ENCODE results near the gene C1orf210. TPM values are rescaled to one million over a fixed set of nuclear protein-coding genes. Genes with fewer than 3 reads are reported as not detected.
A peak's percentile ranks its signal among the peaks of the same experiment; 100 is the strongest.

The C1orf210 gene
- total RNA-seq, 1 donor from 2014 or later, result not detected

- Mint-ChIP-seq H3K9me3 (peaks cover 5% of the 10 kb centered on the region), H3K36me3 (ENCODE audit: low read depth) (peaks cover 5% of the 10 kb centered on the region), H3K4me3 (no peak overlapping the region), H3K27ac (no peak overlapping the region), H3K27me3 (ENCODE audit: insufficient read depth) (peaks cover 15% of the 10 kb centered on the region), H3K4me1 (ENCODE audit: low read depth) (peaks cover 30% of the 10 kb centered on the region)
- intact Hi-C loops (cut with micrococcal nuclease), result loop anchor here (5.0 kb wide), 1 partner anchor 94 kb away; the partner anchor contains the start of gene ELOVL1
- DNase-seq (ENCODE audit: low spot score), result no peak
Observed at GRCh38 chr1:43272576-43273571, 12.5 kb downstream of the C1orf210 start.

GRCh38 chr1:43272161-43272560, 13.2 kb downstream of the C1orf210 start:
- Mint-ChIP-seq H3K9me3 (peaks cover 5% of the 10 kb centered on the region), H3K36me3 (ENCODE audit: low read depth) (peaks cover 5% of the 10 kb centered on the region), H3K27ac (no peak overlapping the region), H3K4me3 (no peak overlapping the region), H3K4me1 (ENCODE audit: low read depth) (peaks cover 30% of the 10 kb centered on the region), H3K27me3 (ENCODE audit: insufficient read depth) (peaks cover 15% of the 10 kb centered on the region)
- DNase-seq (ENCODE audit: low spot score), result no peak
- intact Hi-C loops (cut with micrococcal nuclease), result loop anchor here (5.0 kb wide), 1 partner anchor 95 kb away; the partner anchor contains the start of gene ELOVL1

- intact Hi-C loops (cut with micrococcal nuclease), result loop anchor here (5.0 kb wide), 1 partner anchor 96 kb away; the partner anchor contains the start of gene ELOVL1
- Mint-ChIP-seq H3K27me3 (ENCODE audit: insufficient read depth) (peaks cover 14% of the 10 kb centered on the region), H3K9me3 (peaks cover 5% of the 10 kb centered on the region), H3K27ac (peak overlapping the region; percentile 29), H3K36me3 (ENCODE audit: low read depth) (peaks cover 5% of the 10 kb centered on the region), H3K4me3 (no peak overlapping the region), H3K4me1 (ENCODE audit: low read depth) (peaks cover 30% of the 10 kb centered on the region)
- DNase-seq (ENCODE audit: low spot score), result no peak
Observed at GRCh38 chr1:43271186-43272118, 13.9 kb downstream of the C1orf210 start.

GRCh38 chr1:43270421-43271095, 14.8 kb downstream of the C1orf210 start:
- DNase-seq (ENCODE audit: low spot score), result no peak
- H3K27ac Mint-ChIP-seq, result no peak overlapping the region

GRCh38 chr1:43269627-43270375, 15.6 kb downstream of the C1orf210 start, which contains the start of gene TMEM125:
Gene TMEM125 (plus strand): TSS chr1:43269983. CDS start chr1:43272723, 2,740 bp downstream.
- H3K4me1 Mint-ChIP-seq (ENCODE audit: low read depth), result peaks cover 25% of the 10 kb centered on the region
- peaks cover 5% of the 10 kb centered on the region for H3K36me3 Mint-ChIP-seq (ENCODE audit: low read depth)
- no peak for DNase-seq (ENCODE audit: low spot score)
- H3K27me3 Mint-ChIP-seq (ENCODE audit: insufficient read depth), result peaks cover 17% of the 10 kb centered on the region
- intact Hi-C loops (cut with micrococcal nuclease), result loop anchor here (5.0 kb wide), 1 partner anchor 98 kb away; the partner anchor contains the start of gene ELOVL1
- H3K9me3 Mint-ChIP-seq, result peaks cover 5% of the 10 kb centered on the region
- H3K4me3 Mint-ChIP-seq, result no peak within 1 kb of the TSS
- H3K27ac Mint-ChIP-seq, result no peak within 1 kb of the TSS

More at GRCh38 chr1:43270421-43271095, 14.8 kb downstream of the C1orf210 start:
- intact Hi-C loops (cut with micrococcal nuclease), result loop anchor here (5.0 kb wide), 1 partner anchor 97 kb away; the partner anchor contains the start of gene ELOVL1
- Mint-ChIP-seq H3K9me3 (peaks cover 5% of the 10 kb centered on the region), H3K4me3 (no peak overlapping the region), H3K27me3 (ENCODE audit: insufficient read depth) (peaks cover 17% of the 10 kb centered on the region), H3K36me3 (ENCODE audit: low read depth) (peaks cover 5% of the 10 kb centered on the region), H3K4me1 (ENCODE audit: low read depth) (peaks cover 30% of the 10 kb centered on the region)

- peaks cover 2% of the 10 kb centered on the region for H3K36me3 Mint-ChIP-seq (ENCODE audit: low read depth)
- intact Hi-C loops (cut with micrococcal nuclease), result no loop called here
- DNase-seq (ENCODE audit: low spot score), result no peak
- peaks cover 18% of the 10 kb centered on the region for H3K4me1 Mint-ChIP-seq (ENCODE audit: low read depth)
- no peak overlapping the region for H3K4me3 Mint-ChIP-seq
- no peak overlapping the region for H3K27ac Mint-ChIP-seq
- peaks cover 19% of the 10 kb centered on the region for H3K27me3 Mint-ChIP-seq (ENCODE audit: insufficient read depth)
- H3K9me3 Mint-ChIP-seq, result peaks cover 7% of the 10 kb centered on the region
Observed at GRCh38 chr1:43267818-43268425, 17.5 kb downstream of the C1orf210 start.

- H3K27me3 Mint-ChIP-seq (ENCODE audit: insufficient read depth), result peaks cover 21% of the 10 kb centered on the region
- peaks cover 18% of the 10 kb centered on the region for H3K4me1 Mint-ChIP-seq (ENCODE audit: low read depth)
- DNase-seq (ENCODE audit: low spot score), result no peak
- peaks cover 2% of the 10 kb centered on the region for H3K36me3 Mint-ChIP-seq (ENCODE audit: low read depth)
- intact Hi-C loops (cut with micrococcal nuclease), result no loop called here
- no peak overlapping the region for H3K27ac Mint-ChIP-seq
- H3K4me3 Mint-ChIP-seq, result no peak overlapping the region
- peaks cover 13% of the 10 kb centered on the region for H3K9me3 Mint-ChIP-seq
Observed at GRCh38 chr1:43267291-43267805, 18.0 kb downstream of the C1orf210 start.

GRCh38 chr1:43266881-43267280, 18.5 kb downstream of the C1orf210 start:
- peaks cover 20% of the 10 kb centered on the region for H3K27me3 Mint-ChIP-seq (ENCODE audit: insufficient read depth)
- H3K9me3 Mint-ChIP-seq, result peaks cover 17% of the 10 kb centered on the region
- DNase-seq (ENCODE audit: low spot score), result no peak
- peaks cover 15% of the 10 kb centered on the region for H3K4me1 Mint-ChIP-seq (ENCODE audit: low read depth)
- H3K27ac Mint-ChIP-seq, result no peak overlapping the region
- H3K36me3 Mint-ChIP-seq (ENCODE audit: low read depth), result peaks cover 2% of the 10 kb centered on the region
- H3K4me3 Mint-ChIP-seq, result no peak overlapping the region
- intact Hi-C loops (cut with micrococcal nuclease), result no loop called here

- Mint-ChIP-seq H3K27ac (no peak overlapping the region), H3K4me1 (ENCODE audit: low read depth) (peaks cover under 1% of the 10 kb centered on the region), H3K4me3 (no peak overlapping the region), H3K27me3 (ENCODE audit: insufficient read depth) (peaks cover 15% of the 10 kb centered on the region), H3K36me3 (ENCODE audit: low read depth) (peaks cover 2% of the 10 kb centered on the region), H3K9me3 (peaks cover 20% of the 10 kb centered on the region)
- no peak for DNase-seq (ENCODE audit: low spot score)
- intact Hi-C loops (cut with micrococcal nuclease), result no loop called here
Observed at GRCh38 chr1:43265431-43265830, 19.9 kb downstream of the C1orf210 start.

GRCh38 chr1:43258370-43258769, 27.0 kb downstream of the C1orf210 start:
- Mint-ChIP-seq H3K27ac (no peak overlapping the region), H3K27me3 (ENCODE audit: insufficient read depth) (peaks cover 1% of the 10 kb centered on the region), H3K9me3 (peaks cover 27% of the 10 kb centered on the region), H3K4me3 (no peak overlapping the region), H3K36me3 (ENCODE audit: low read depth) (peaks cover 2% of the 10 kb centered on the region), H3K4me1 (ENCODE audit: low read depth) (no peaks in the 10 kb centered on the region)
- DNase-seq (ENCODE audit: low spot score), result no peak
- intact Hi-C loops (cut with micrococcal nuclease), result no loop called here
